ENCODE measurements around the gene TJP1. TPM values are rescaled to one million over a fixed set of nuclear protein-coding genes. Genes with fewer than 3 reads are reported as not detected.

The TJP1 gene
- total and polyA plus RNA-seq, 2 of the 8 experiments (the other 6 are each of a cell fraction or from before 2014, with no cell fraction given) = 46.3 to 138 TPM

DNA sequence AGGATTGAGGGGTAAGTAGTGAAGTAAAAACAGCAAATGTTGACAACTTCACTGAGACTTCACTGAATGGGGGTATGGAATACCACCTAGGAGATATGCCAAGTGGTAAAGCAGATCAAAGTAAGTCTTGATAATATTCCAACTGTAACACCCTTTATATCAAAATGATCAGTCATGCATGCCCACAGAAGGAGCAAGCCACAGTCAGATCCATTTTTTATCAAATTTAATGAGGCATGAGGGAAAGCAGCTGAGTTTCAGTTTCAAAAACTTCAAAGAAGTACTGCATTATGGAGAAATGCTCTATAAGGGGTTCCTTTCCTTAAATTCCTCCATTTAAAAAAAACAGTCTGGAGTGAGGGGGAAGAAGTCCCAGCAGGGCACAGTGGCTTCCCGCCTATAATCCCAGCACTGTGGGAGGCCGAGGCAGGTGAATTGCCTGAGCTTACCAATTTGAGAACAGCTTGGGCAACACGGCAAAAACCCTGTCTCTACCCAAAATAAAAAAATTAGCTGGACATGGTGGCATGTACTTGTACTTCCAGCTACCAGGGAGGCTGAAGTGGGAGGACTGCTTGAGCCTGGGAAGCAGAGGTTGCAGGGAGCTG lies 56.9 kb downstream of the TJP1 start:
- H3K9ac ChIP-seq (replicated peaks in 1 of 4; ENCODE audit: extremely low read depth in 1 of 4, low read depth in 3 of 4, low read length in 3 of 4) = no peak overlapping the region
- H3K27me3 ChIP-seq (replicated peaks in 1 of 4; ENCODE audit: control insufficient read depth in 3 of 4, extremely low read depth in 1 of 4, insufficient read depth in 3 of 4, low read length in 3 of 4) = no peaks in the 10 kb centered on the region
- H4K20me1 ChIP-seq (replicated peaks in 1 of 2; ENCODE audit: control insufficient read depth in 1 of 2, insufficient read depth in 2 of 2, low read length in 2 of 2) = peaks cover 3 to 8% of the 10 kb centered on the region in 2 experiments
- TF ChIP-seq CBX5 (IDR thresholded peaks at IDR 0.05; ENCODE audit: low read depth, low read length) (no peak), MAFK (IDR thresholded peaks at IDR 0.05; ENCODE audit: low read depth, low read length) (no peak), EGR1 (IDR thresholded peaks at IDR 0.05; ENCODE audit: borderline replicate concordance, low read depth, low read length) (no peak)
- ChIA-PET CTCF (ENCODE audit: partially characterized antibody) (interaction anchor here (0.6 to 0.7 kb wide), 2 partner anchors 22 to 197 kb away, joined by 3 to 4 read pairs; no protein-coding TSS in a partner anchor), POLR2A (ENCODE audit: partially characterized antibody) (no interaction called here)
- H3K4ac ChIP-seq (replicated peaks; ENCODE audit: insufficient read length, low read depth, low read length) = no peak overlapping the region
- H2AK5ac ChIP-seq (ENCODE audit: low read depth, low read length) = no peak overlapping the region
- no peak overlapping the region for H2BK20ac ChIP-seq (ENCODE audit: low read length)
- H3K27ac ChIP-seq (ENCODE audit: low read depth, low read length) = no peak overlapping the region
- H4K8ac ChIP-seq (ENCODE audit: extremely low read depth, insufficient read depth, low read length) = no peak overlapping the region
- no peak overlapping the region for H3K4me3 ChIP-seq (ENCODE audit: extremely low read depth in 1 of 4, insufficient read depth in 2 of 4, low read depth in 3 of 4, low read length in 4 of 4)
- H2BK120ac ChIP-seq (replicated peaks; ENCODE audit: low read depth, low read length) = no peak overlapping the region
- no peaks in the 10 kb centered on the region for H3K23me2 ChIP-seq (ENCODE audit: low read depth, low read length)
- H3K14ac ChIP-seq (ENCODE audit: insufficient read length) = no peak overlapping the region
- no peak overlapping the region for H2AFZ ChIP-seq (ENCODE audit: low read length)
- H4K91ac ChIP-seq (replicated peaks; ENCODE audit: insufficient read length, low read length) = no peak overlapping the region
- H3K9me3 ChIP-seq (ENCODE audit: insufficient read depth in 2 of 2, low read depth in 1 of 2, low read length in 1 of 2) = no peaks in the 10 kb centered on the region
- H4K5ac ChIP-seq (ENCODE audit: insufficient read length, low read depth, low read length) = no peak overlapping the region
- H2BK15ac ChIP-seq (ENCODE audit: low read length) = no peak overlapping the region
- no peak overlapping the region; the same call in 1 of the 2 replicates for H2BK12ac ChIP-seq (ENCODE audit: low read depth, low read length)
- peaks cover 0 to 19% of the 10 kb centered on the region in 2 experiments; a peak in 2 of 4 replicates for H3K79me2 ChIP-seq (ENCODE audit: control insufficient read depth in 1 of 2, insufficient read depth in 2 of 2, low read length in 2 of 2)
- H3K36me3 ChIP-seq (ENCODE audit: control insufficient read depth in 2 of 4, insufficient read depth in 4 of 4, low read length in 3 of 4) = peaks cover 0 to 60% (median 12%) of the 10 kb centered on the region in 4 experiments; a peak in 6 of 8 replicates
- H2BK5ac ChIP-seq (ENCODE audit: low read depth, low read length) = no peak overlapping the region
- no peak overlapping the region for H3K23ac ChIP-seq (ENCODE audit: insufficient read length)
- no peak overlapping the region; a peak in 1 of 4 replicates for H3K4me2 ChIP-seq (ENCODE audit: insufficient read depth in 1 of 2, low read depth in 2 of 2, low read length in 2 of 2)
- no peak overlapping the region for H3K18ac ChIP-seq (ENCODE audit: extremely low read depth, low read length)
- no peak overlapping the region for H3K56ac ChIP-seq (replicated peaks; ENCODE audit: insufficient read length, low read depth, low read length)
- WGBS, 2 experiments (ENCODE audit: extremely low coverage in 1 of 2, insufficient coverage in 1 of 2, insufficient read length in 1 of 2, insufficient replicate concordance in 2 of 2, low coverage in 1 of 2, low lambda C conversion rate in 2 of 2, missing lambda C conversion rate in 1 of 2) = 57% methylated on average over 3 of the region's 3 CpGs; no CpG with 5 or more reads in 1 of the 2 experiments
- H3K79me1 ChIP-seq (ENCODE audit: low read depth, low read length) = no peaks in the 10 kb centered on the region
- FAIRE-seq (no peak), DNase-seq (ENCODE audit: low read depth in 1 of 2, low spot score in 2 of 2) (no peak)
- peaks cover 0 to 8% (median 6%) of the 10 kb centered on the region in 4 experiments; a peak in 4 of 7 replicates for H3K4me1 ChIP-seq (replicated peaks in 1 of 4; ENCODE audit: control insufficient read depth in 3 of 4, insufficient read depth in 4 of 4, low read length in 3 of 4)
